HCT116 (cell line): Measurements from ENCODE around the gene DNM3. TPM values are rescaled to one million over a fixed set of nuclear protein-coding genes. Genes with fewer than 3 reads are reported as not detected.

Source experiments
- ATAC-seq: fragments of 200-7000 bp; cut with Tn5 transposase; 2 replicates; pipeline ENCODE4 v1.9.1; 2020; ENCODE audit warnings: mild to moderate bottlenecking, moderate library complexity
- BruUV-seq: library from RNA; stranded (reverse); fragments of 400-500 nt; replicated peaks from 2 replicates; lab custom pipeline; 2021; lab: Mats Ljungman, UMichigan
- CTCF ChIA-PET: fragments of 300-600 bp; sonication (Branson Sonifier 250); formaldehyde crosslinking; loops from one replicate; lab custom pipeline; 2021; ENCODE audit warnings: antibody characterized with exemption; lab: Charles Lee
- POLR2A ChIA-PET: fragments of 300-600, 350-600 bp; sonication (Branson Sonifier 250); formaldehyde crosslinking; loops from one replicate; lab custom pipeline; 2021; ENCODE audit warnings: antibody characterized with exemption; lab: Charles Lee
- RAD21 ChIA-PET, 2 experiments: fragments of 300-600 bp; sonication (Branson Sonifier 250); formaldehyde crosslinking; loops; one replicate each; lab custom pipeline; 2023; ENCODE audit warnings: low total read pairs in 2 of 2; ENCODE audit not compliant: uncharacterized antibody in 2 of 2, unreplicated experiment in 2 of 2, low non-redundant PET in 1 of 2; lab: Charles Lee
- DNase-seq: peaks from one replicate; pipeline ENCODE4 v3.0.0-alpha.2; 2010; ENCODE audit warnings: low read depth, low spot score
- H2AFZ ChIP-seq: fragments of 200-600 bp; shearing (Covaris generic), sonication (generic); 2 replicates; pipeline ENCODE4 v1.6.1; 2017; ENCODE audit warnings: low read depth, mixed run types, mixed read lengths, antibody characterized with exemption, low read length; ENCODE audit not compliant: poor library complexity, severe bottlenecking
- H3K27ac ChIP-seq: 2 replicates; pipeline ENCODE4 v1.5.1; 2012; ENCODE audit warnings: low read depth, low read length
- H3K27me3 ChIP-seq: fragments of 200-600 bp; sonication (generic); 2 replicates; pipeline ENCODE4 v1.6.1; 2016; ENCODE audit warnings: mixed run types, low read length, mixed read lengths; ENCODE audit not compliant: insufficient read depth
- H3K36me3 ChIP-seq, 2 experiments: fragments of 200-500 bp in 1 of 2; fragments of 200-600 bp in 1 of 2; sonication (Bioruptor generic) in 1 of 2; sonication (generic) in 1 of 2; 2 replicates each; pipeline versions ENCODE4 v1.5.1 to v1.6.1; 2014 to 2016; ENCODE audit warnings: low read length in 2 of 2, inconsistent platforms in 1 of 2, mixed read lengths in 1 of 2, mixed run types in 1 of 2; ENCODE audit not compliant: insufficient read depth in 2 of 2, control insufficient read depth in 1 of 2
- H3K4me1 ChIP-seq, 2 experiments: fragments of 200-600 bp in 1 of 2; sonication (generic) in 1 of 2; 2 replicates each; pipeline versions ENCODE4 v1.5.1 to v1.6.1; 2012 to 2017; ENCODE audit warnings: low read length in 2 of 2, inconsistent platforms in 1 of 2, mild to moderate bottlenecking in 1 of 2, mixed read lengths in 1 of 2, mixed run types in 1 of 2, moderate library complexity in 1 of 2; ENCODE audit not compliant: insufficient read depth in 2 of 2, control insufficient read depth in 1 of 2
- H3K4me2 ChIP-seq: fragments of 200-600 bp; sonication (generic); 2 replicates; pipeline ENCODE4 v1.6.1; 2017; ENCODE audit warnings: mixed run types, low read length, mixed read lengths
- H3K4me3 ChIP-seq, 2 experiments: fragments of 200-600 bp in 1 of 2; sonication (generic) in 1 of 2; replicated peaks in 1 of 2; 2 replicates each; pipeline ENCODE4 v1.5.1; 2011 to 2016; ENCODE audit warnings: low read length in 2 of 2, control low read depth in 1 of 2, low read depth in 1 of 2, mild to moderate bottlenecking in 1 of 2, mixed read lengths in 1 of 2, mixed run types in 1 of 2
- H3K79me2 ChIP-seq: fragments of 200-600 bp; sonication (generic); 2 replicates; pipeline ENCODE4 v1.6.1; 2017; ENCODE audit warnings: mild to moderate bottlenecking, mixed run types, low read length, moderate library complexity, mixed read lengths; ENCODE audit not compliant: insufficient read depth
- H3K9ac ChIP-seq: fragments of 200-600 bp; sonication (generic); 2 replicates; pipeline ENCODE4 v1.6.1; 2016; ENCODE audit warnings: low read length, mixed read lengths
- H3K9me2 ChIP-seq: fragments of 200-600 bp; sonication (generic), shearing (Covaris generic); 2 replicates; pipeline ENCODE4 v1.6.1; 2017; ENCODE audit warnings: mixed run types, mild to moderate bottlenecking, moderate library complexity; ENCODE audit not compliant: insufficient read depth
- H3K9me3 ChIP-seq, 2 experiments: fragments of 200-500 bp in 1 of 2; fragments of 200-600 bp in 1 of 2; sonication (Bioruptor generic) in 1 of 2; sonication (generic) in 1 of 2; 2 replicates each; pipeline ENCODE4 v1.6.1; 2014 to 2017; ENCODE audit warnings: low read length in 2 of 2, mixed read lengths in 2 of 2, inconsistent platforms in 1 of 2, low read depth in 1 of 2, mild to moderate bottlenecking in 1 of 2, mixed run types in 1 of 2, moderate library complexity in 1 of 2; ENCODE audit not compliant: control insufficient read depth in 1 of 2, insufficient read depth in 1 of 2
- H4K20me1 ChIP-seq: fragments of 200-600 bp; sonication (generic), shearing (Covaris generic); 2 replicates; pipeline ENCODE4 v1.6.1; 2017; ENCODE audit warnings: mixed run types, mild to moderate bottlenecking, moderate library complexity; ENCODE audit not compliant: insufficient read depth
- CBX3 ChIP-seq: IDR thresholded peaks from 2 replicates; pipeline ENCODE4 v1.6.1; 2012; ENCODE audit warnings: low read depth
- EGR1 ChIP-seq: IDR thresholded peaks from 2 replicates; pipeline ENCODE4 v1.6.1; 2012; ENCODE audit warnings: low read depth
- ELF1 ChIP-seq: IDR thresholded peaks from 2 replicates; pipeline ENCODE4 v1.6.1; 2012; ENCODE audit warnings: low read depth, borderline replicate concordance
- EZH2phosphoT487 ChIP-seq: fragments of 200-600 bp; IDR thresholded peaks from 2 replicates; pipeline ENCODE4 v1.6.1; 2018; ENCODE audit warnings: antibody characterized with exemption, borderline replicate concordance
- JUND ChIP-seq: IDR thresholded peaks from 2 replicates; pipeline ENCODE4 v1.6.1; 2012
- POLR2AphosphoS5 ChIP-seq: IDR thresholded peaks from 2 replicates; pipeline ENCODE4 v1.6.1; 2011; ENCODE audit warnings: mild to moderate bottlenecking, low read depth, low read length, moderate library complexity
- RAD21 ChIP-seq: IDR thresholded peaks from 2 replicates; pipeline ENCODE4 v1.6.1; 2012; ENCODE audit warnings: low read depth, mild to moderate bottlenecking
- SP1 ChIP-seq: IDR thresholded peaks from 2 replicates; pipeline ENCODE4 v1.6.1; 2012; ENCODE audit warnings: low read depth
- YY1 ChIP-seq: IDR thresholded peaks from 2 replicates; pipeline ENCODE4 v1.6.1; 2011; ENCODE audit warnings: low read length, low read depth, moderate library complexity, mild to moderate bottlenecking; ENCODE audit not compliant: insufficient replicate concordance; ENCODE audit errors: extremely low read depth
- ZFX ChIP-seq: fragments of 450-650 bp; IDR thresholded peaks from 2 replicates; pipeline ENCODE4 v1.6.1; 2017
- intact Hi-C: fragments of 100-400 bp; cut with micrococcal nuclease; formaldehyde crosslinking; loops from 2 replicates; pipeline ENCODE4 v1.10.0; 2022
- total RNA-seq: library from RNA; stranded (reverse); gene quantifications from one replicate; pipeline ENCODE4 v1.2.1, GENCODE V29; 2021; ENCODE audit not compliant: unreplicated experiment
- TF ChIP-seq, protein P1 (sequence below): IDR thresholded peaks from 2 replicates; pipeline ENCODE4 v1.6.1; 2012
- TF ChIP-seq, protein P2 (sequence below): IDR thresholded peaks from 2 replicates; pipeline ENCODE4 v1.6.1; 2012; ENCODE audit warnings: low read depth
- TF ChIP-seq, protein P3 (sequence below): IDR thresholded peaks from 2 replicates; pipeline ENCODE4 v1.6.1; 2011; ENCODE audit warnings: mild to moderate bottlenecking, low read length, moderate library complexity; ENCODE audit not compliant: insufficient replicate concordance; ENCODE audit errors: extremely low read depth

The DNM3 gene
- total RNA-seq, 1 experiment from 2014 or later, result 3.1 TPM

DNA sequence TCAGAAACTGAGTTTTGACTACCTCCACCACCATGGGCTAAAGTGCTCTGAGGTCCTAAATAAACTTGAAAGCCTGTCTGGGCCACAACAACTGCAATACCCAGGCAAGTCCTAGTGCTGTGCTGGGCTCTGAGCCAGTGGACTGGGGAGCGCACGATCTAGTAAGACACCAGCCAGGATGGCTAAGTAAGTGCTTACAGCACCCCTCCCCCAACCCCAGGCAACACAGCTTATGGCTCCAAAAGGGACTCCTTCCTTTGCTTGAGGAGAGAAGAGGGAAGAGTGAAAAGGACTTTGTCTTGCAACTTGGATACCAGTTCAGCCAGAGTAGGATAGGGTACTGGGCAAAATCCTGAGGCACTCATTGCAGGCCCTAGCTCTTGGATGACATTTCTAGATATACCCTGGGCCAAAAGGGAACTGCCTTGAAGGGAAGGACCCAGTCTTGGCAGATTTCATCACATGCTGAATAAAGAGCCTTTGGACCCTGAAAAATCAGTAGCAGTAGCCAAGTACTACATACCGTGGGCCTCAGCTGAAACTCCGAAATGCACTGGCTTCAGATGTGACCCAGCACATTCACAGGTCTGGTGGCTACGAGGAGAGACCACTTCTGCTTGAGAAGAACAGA is 580.8 kb downstream of the DNM3 start:
- Histone ChIP-seq H2AFZ (no peak overlapping the region), H3K9ac (no peak overlapping the region), H3K4me1 (peaks cover 0 to 9% of the 10 kb centered on the region in 2 experiments; a peak in 2 of 4 replicates), H3K27ac (no peak overlapping the region), H3K79me2 (no peaks in the 10 kb centered on the region), H3K9me2 (no peaks in the 10 kb centered on the region), H3K27me3 (no peaks in the 10 kb centered on the region), H3K36me3 (no peaks in the 10 kb centered on the region), H4K20me1 (no peaks in the 10 kb centered on the region), H3K4me2 (no peak overlapping the region), H3K9me3 (no peaks in the 10 kb centered on the region), H3K4me3 (no peak overlapping the region)
- ATAC-seq (no peak), DNase-seq (no peak)
- no peak for TF ChIP-seq EZH2phosphoT487
- RAD21 ChIA-PET, result no interaction called here
- no TSS peak for BruUV-seq
- CTCF ChIA-PET, result interaction anchor here (1.3 kb wide), 1 partner anchor 23 kb away, joined by 4 read pairs; no protein-coding TSS in a partner anchor
- POLR2A ChIA-PET, result no interaction called here
- intact Hi-C loops, result no loop called here

DNA sequence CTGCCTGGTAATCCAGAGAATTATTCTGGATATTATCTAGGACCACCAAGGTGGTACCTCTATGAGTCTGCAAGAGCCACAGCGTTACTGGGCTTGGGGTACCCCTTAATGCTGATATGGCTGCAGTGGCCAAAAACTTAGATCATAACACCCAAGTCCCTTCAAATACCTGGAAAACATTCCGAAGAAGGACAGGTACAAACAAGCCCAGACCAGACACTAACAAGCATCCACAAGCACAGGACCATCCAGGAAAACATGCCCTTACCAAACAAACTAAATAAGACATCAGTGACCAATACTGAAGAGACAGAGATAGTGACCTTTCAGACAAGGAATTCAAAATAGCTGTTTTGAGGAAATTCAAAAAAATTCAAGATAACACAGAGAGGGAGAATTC is 582.0 kb downstream of the DNM3 start:
- no peak overlapping the region for H2AFZ ChIP-seq
- no TSS peak for BruUV-seq
- H3K36me3 ChIP-seq, result no peaks in the 10 kb centered on the region
- H3K79me2 ChIP-seq, result no peaks in the 10 kb centered on the region
- TF ChIP-seq, protein P1, sequence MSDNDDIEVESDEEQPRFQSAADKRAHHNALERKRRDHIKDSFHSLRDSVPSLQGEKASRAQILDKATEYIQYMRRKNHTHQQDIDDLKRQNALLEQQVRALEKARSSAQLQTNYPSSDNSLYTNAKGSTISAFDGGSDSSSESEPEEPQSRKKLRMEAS, result no peak
- TF ChIP-seq EGR1, result no peak
- TF ChIP-seq YY1, result no peak
- no peak for TF ChIP-seq POLR2AphosphoS5
- TF ChIP-seq ELF1, result no peak
- no peak for TF ChIP-seq SP1
- TF ChIP-seq ZFX, result no peak
- no peak for TF ChIP-seq CBX3
- TF ChIP-seq, protein P2, sequence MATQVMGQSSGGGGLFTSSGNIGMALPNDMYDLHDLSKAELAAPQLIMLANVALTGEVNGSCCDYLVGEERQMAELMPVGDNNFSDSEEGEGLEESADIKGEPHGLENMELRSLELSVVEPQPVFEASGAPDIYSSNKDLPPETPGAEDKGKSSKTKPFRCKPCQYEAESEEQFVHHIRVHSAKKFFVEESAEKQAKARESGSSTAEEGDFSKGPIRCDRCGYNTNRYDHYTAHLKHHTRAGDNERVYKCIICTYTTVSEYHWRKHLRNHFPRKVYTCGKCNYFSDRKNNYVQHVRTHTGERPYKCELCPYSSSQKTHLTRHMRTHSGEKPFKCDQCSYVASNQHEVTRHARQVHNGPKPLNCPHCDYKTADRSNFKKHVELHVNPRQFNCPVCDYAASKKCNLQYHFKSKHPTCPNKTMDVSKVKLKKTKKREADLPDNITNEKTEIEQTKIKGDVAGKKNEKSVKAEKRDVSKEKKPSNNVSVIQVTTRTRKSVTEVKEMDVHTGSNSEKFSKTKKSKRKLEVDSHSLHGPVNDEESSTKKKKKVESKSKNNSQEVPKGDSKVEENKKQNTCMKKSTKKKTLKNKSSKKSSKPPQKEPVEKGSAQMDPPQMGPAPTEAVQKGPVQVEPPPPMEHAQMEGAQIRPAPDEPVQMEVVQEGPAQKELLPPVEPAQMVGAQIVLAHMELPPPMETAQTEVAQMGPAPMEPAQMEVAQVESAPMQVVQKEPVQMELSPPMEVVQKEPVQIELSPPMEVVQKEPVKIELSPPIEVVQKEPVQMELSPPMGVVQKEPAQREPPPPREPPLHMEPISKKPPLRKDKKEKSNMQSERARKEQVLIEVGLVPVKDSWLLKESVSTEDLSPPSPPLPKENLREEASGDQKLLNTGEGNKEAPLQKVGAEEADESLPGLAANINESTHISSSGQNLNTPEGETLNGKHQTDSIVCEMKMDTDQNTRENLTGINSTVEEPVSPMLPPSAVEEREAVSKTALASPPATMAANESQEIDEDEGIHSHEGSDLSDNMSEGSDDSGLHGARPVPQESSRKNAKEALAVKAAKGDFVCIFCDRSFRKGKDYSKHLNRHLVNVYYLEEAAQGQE, result no peak
- TF ChIP-seq EZH2phosphoT487, result no peak
- TF ChIP-seq, protein P3, sequence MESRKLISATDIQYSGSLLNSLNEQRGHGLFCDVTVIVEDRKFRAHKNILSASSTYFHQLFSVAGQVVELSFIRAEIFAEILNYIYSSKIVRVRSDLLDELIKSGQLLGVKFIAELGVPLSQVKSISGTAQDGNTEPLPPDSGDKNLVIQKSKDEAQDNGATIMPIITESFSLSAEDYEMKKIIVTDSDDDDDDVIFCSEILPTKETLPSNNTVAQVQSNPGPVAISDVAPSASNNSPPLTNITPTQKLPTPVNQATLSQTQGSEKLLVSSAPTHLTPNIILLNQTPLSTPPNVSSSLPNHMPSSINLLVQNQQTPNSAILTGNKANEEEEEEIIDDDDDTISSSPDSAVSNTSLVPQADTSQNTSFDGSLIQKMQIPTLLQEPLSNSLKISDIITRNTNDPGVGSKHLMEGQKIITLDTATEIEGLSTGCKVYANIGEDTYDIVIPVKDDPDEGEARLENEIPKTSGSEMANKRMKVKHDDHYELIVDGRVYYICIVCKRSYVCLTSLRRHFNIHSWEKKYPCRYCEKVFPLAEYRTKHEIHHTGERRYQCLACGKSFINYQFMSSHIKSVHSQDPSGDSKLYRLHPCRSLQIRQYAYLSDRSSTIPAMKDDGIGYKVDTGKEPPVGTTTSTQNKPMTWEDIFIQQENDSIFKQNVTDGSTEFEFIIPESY, result no peak
- TF ChIP-seq JUND, result no peak
- TF ChIP-seq RAD21, result no peak
- TF ChIP-seq, all 23 proteins: peak for 0
- no peaks in the 10 kb centered on the region for H3K9me3 ChIP-seq
- H3K27ac ChIP-seq, result no peak overlapping the region
- POLR2A ChIA-PET, result no interaction called here
- intact Hi-C loops, result no loop called here
- CTCF ChIA-PET, result interaction anchor here (0.9 kb wide), 1 partner anchor 334 kb away, joined by 4 read pairs; no protein-coding TSS in a partner anchor
- no peak overlapping the region for H3K4me2 ChIP-seq
- DNase-seq (no peak), ATAC-seq (no peak)
- no peaks in the 10 kb centered on the region for H3K9me2 ChIP-seq
- H3K4me3 ChIP-seq, result no peak overlapping the region
- H3K4me1 ChIP-seq, result no peaks in the 10 kb centered on the region
- RAD21 ChIA-PET, result no interaction called here
- H3K9ac ChIP-seq, result no peak overlapping the region
- no peaks in the 10 kb centered on the region for H4K20me1 ChIP-seq
- H3K27me3 ChIP-seq, result no peaks in the 10 kb centered on the region
